Fibroblast of lung (primary cell): ENCODE data around the gene MRPL46.

Experiments
- CTCF ChIP-seq, 2 donors: IDR thresholded peaks in 1 of 2; conservative IDR thresholded peaks in 1 of 2; 1 replicate in 1 of 2; 2 replicates in 1 of 2; pipeline ENCODE4 v1.5.1; 2011 to 2012; ENCODE audit warnings: low read length in 2 of 2, control low read depth in 1 of 2, inconsistent platforms in 1 of 2, low read depth in 1 of 2, mild to moderate bottlenecking in 1 of 2
- EZH2 ChIP-seq: IDR thresholded peaks from 2 replicates; pipeline ENCODE4 v1.5.1; 2012; ENCODE audit warnings: low read length, control low read depth, mild to moderate bottlenecking; ENCODE audit errors: missing control alignments

GRCh38 chr15:88489321-88489720 lies 22.1 kb upstream of the MRPL46 start:
- no peak for TF ChIP-seq CTCF (conservative IDR thresholded peaks at IDR 0.05 in 1 of 2, IDR thresholded peaks at IDR 0.05 in 1 of 2; ENCODE audit: low read depth in 1 of 2, low read length in 2 of 2)
- TF ChIP-seq EZH2, result no peak
